Activated T-cell treated with anti-CD3 and anti-CD28 coated beads, Interleukin-2, amount 50 U/mL, for 1 hour (primary cell): ENCODE results near the gene COP1.
"Not testable (repeated sequence)": the region's sequence is repeated elsewhere in the genome, so short reads cannot be mapped to it uniquely, and the experiment has no call there.

Source experiments
- DNase-seq: peaks from one replicate; pipeline ENCODE4 v3.0.0-alpha.2; 2020

Gene COP1

GRCh38 chr1:176029609-176030008 lies 177.5 kb downstream of the COP1 start:
- DNase-seq: no peak

- no peak for DNase-seq
Observed at GRCh38 chr1:176029155-176029554, 177.9 kb downstream of the COP1 start.

- not testable (repeated sequence) for DNase-seq
Observed at GRCh38 chr1:176027934-176028333, 179.2 kb downstream of the COP1 start.

GRCh38 chr1:176022574-176022973 lies 184.5 kb downstream of the COP1 start:
- DNase-seq: no peak

GRCh38 chr1:176017722-176018121 lies 189.4 kb downstream of the COP1 start:
- DNase-seq: no peak

GRCh38 chr1:176009951-176010350 lies 197.1 kb downstream of the COP1 start:
- DNase-seq: no peak

- not testable (repeated sequence) for DNase-seq
Observed at GRCh38 chr1:176007756-176008389, 199.2 kb downstream of the COP1 start.

GRCh38 chr1:175994660-175995059 lies 212.4 kb downstream of the COP1 start:
- DNase-seq: not testable (repeated sequence)

- DNase-seq: not testable (repeated sequence)
Observed at GRCh38 chr1:175992825-175993224, 214.3 kb downstream of the COP1 start.

- DNase-seq: not testable (repeated sequence)
Observed at GRCh38 chr1:175992202-175992601, 214.9 kb downstream of the COP1 start.

- DNase-seq: no peak
Observed at GRCh38 chr1:175984813-175985212, 222.3 kb downstream of the COP1 start.

GRCh38 chr1:175984057-175984812 lies 222.9 kb downstream of the COP1 start:
- no peak for DNase-seq

- DNase-seq: not testable (repeated sequence)
Observed at GRCh38 chr1:175983363-175983762, 223.7 kb downstream of the COP1 start.

- DNase-seq: no peak
Observed at GRCh38 chr1:175981128-175981527, 226.0 kb downstream of the COP1 start.

- DNase-seq: no peak
Observed at GRCh38 chr1:175978926-175979325, 228.2 kb downstream of the COP1 start.

GRCh38 chr1:175978476-175978875 lies 228.6 kb downstream of the COP1 start:
- no peak for DNase-seq

- no peak for DNase-seq
Observed at GRCh38 chr1:175976865-175977642, 230.0 kb downstream of the COP1 start.

- no peak for DNase-seq
Observed at GRCh38 chr1:175969231-175969630, 237.9 kb downstream of the COP1 start.

GRCh38 chr1:175968486-175969172 lies 238.5 kb downstream of the COP1 start:
- no peak for DNase-seq

GRCh38 chr1:175963740-175964139 lies 243.3 kb downstream of the COP1 start:
- no peak for DNase-seq

GRCh38 chr1:175960169-175960568 lies 246.9 kb downstream of the COP1 start:
- no peak for DNase-seq

- no peak for DNase-seq
Observed at GRCh38 chr1:175951627-175952026, 255.5 kb downstream of the COP1 start.

- DNase-seq: no peak
Observed at GRCh38 chr1:175947771-175948170, 259.3 kb downstream of the COP1 start.
